ENCODE measurements around the gene TTC21A. TPM values are rescaled to one million over a fixed set of nuclear protein-coding genes. Genes with fewer than 3 reads are reported as not detected.

The TTC21A gene
- total and polyA plus RNA-seq, 10 of the 15 experiments (the other 5 are each of a cell fraction or from before 2014, with no cell fraction given) = 0.62 to 3.2 (median 1.2) TPM

GRCh38 chr3:39134305-39134704 lies 26.8 kb downstream of the TTC21A start:
- ATAC-seq (no peak), FAIRE-seq (no peak), DNase-seq (ENCODE audit: low read depth, low spot score) (no peak)
- Histone ChIP-seq H3K36me3 (ENCODE audit: control insufficient read depth in 2 of 2, insufficient read depth in 2 of 2, low read length in 1 of 2) (no peaks in the 10 kb centered on the region; a peak in 1 of 4 replicates), H3K9ac (ENCODE audit: control insufficient read depth, insufficient read depth, low read length) (no peak overlapping the region), H3K27me3 (replicated peaks in 1 of 2; ENCODE audit: control insufficient read depth in 2 of 2, insufficient read depth in 2 of 2, low read length in 1 of 2) (no peaks in the 10 kb centered on the region), H3K4me2 (ENCODE audit: control insufficient read depth, insufficient read depth) (no peak overlapping the region), H3K4me1 (ENCODE audit: control insufficient read depth, insufficient read depth, low read length) (no peaks in the 10 kb centered on the region), H4K20me1 (ENCODE audit: control insufficient read depth, insufficient read depth) (no peaks in the 10 kb centered on the region; the same call in 1 of the 2 replicates), H3K4me3 (no peak overlapping the region), H3K9me3 (replicated peaks; ENCODE audit: control insufficient read depth, insufficient read depth, low read length) (no peaks in the 10 kb centered on the region), H2AFZ (ENCODE audit: control insufficient read depth, low read depth, low read length) (no peak overlapping the region), H3K79me2 (ENCODE audit: control insufficient read depth, insufficient read depth, low read length) (no peaks in the 10 kb centered on the region), H3K27ac (ENCODE audit: control insufficient read depth, insufficient read depth) (no peak overlapping the region)
- no TSS peak for BruUV-seq (replicated peaks)
- intact Hi-C loops (cut with micrococcal nuclease; ENCODE audit: unreplicated experiment) = no loop called here
- POLR2A ChIA-PET = interaction anchor here (1.4 to 1.5 kb wide), 2 partner anchors 15 to 26 kb away, joined by 4 to 7 read pairs; no protein-coding TSS in a partner anchor
- RAD21 ChIA-PET (ENCODE audit: unreplicated experiment) = interaction anchor here (0.9 to 1.9 kb wide), 3 partner anchors 11 to 44 kb away, joined by 3 to 8 read pairs (median 3); no protein-coding TSS in a partner anchor
- SMC1A ChIA-PET (ENCODE audit: uncharacterized antibody, unreplicated experiment) = interaction anchor here (0.6 to 1.5 kb wide), 3 partner anchors 13 to 29 kb away, joined by 3 to 4 read pairs (median 3); no protein-coding TSS in a partner anchor
- no peak for TF ChIP-seq NKRF (conservative IDR thresholded peaks at IDR 0.05)
- TF ChIP-seq REST (IDR thresholded peaks at IDR 0.05; ENCODE audit: low read depth, low read length) = no peak
- no peak for TF ChIP-seq RBBP5 (conservative IDR thresholded peaks at IDR 0.05)
- 63% methylated on average over 7 of the region's 7 CpGs for WGBS (ENCODE audit: insufficient coverage, insufficient replicate concordance, low lambda C conversion rate, missing lambda C conversion rate)
- CTCF ChIA-PET = interaction anchor here (1.0 to 1.5 kb wide), 4 partner anchors 12 to 157 kb away, joined by 3 to 4 read pairs (median 3); no protein-coding TSS in a partner anchor
- in situ Hi-C loops (cut with MboI) = no loop called here
